Measurements from ENCODE around the gene EXD3. TPM values are rescaled to one million over a fixed set of nuclear protein-coding genes. Genes with fewer than 3 reads are reported as not detected.

The EXD3 gene
- total RNA-seq, 1 experiment from 2014 or later = 15.3 TPM

GRCh38 chr9:137416006-137416562 lies 6.9 kb downstream of the EXD3 start:
- no peak for TF ChIP-seq CTCF (conservative IDR thresholded peaks at IDR 0.05)
- no peak overlapping the region for H3K4me2 ChIP-seq (ENCODE audit: insufficient read depth, insufficient read length, low read length)
- no peak overlapping the region for H2BK20ac ChIP-seq (ENCODE audit: low read depth, low read length, poor library complexity, severe bottlenecking)
- no CpG with 5 or more reads among the region's 23 CpGs for WGBS (ENCODE audit: extremely low coverage, insufficient read length, low lambda C conversion rate)
- H2BK12ac ChIP-seq (ENCODE audit: insufficient read length, low read depth, low read length) = no peak overlapping the region
- H3K4me3 Mint-ChIP-seq = no peak overlapping the region
- H3K18ac ChIP-seq (ENCODE audit: insufficient read length, low read depth, low read length) = no peak overlapping the region
- H4K20me1 ChIP-seq (ENCODE audit: control insufficient read depth, insufficient read depth, insufficient read length) = no peaks in the 10 kb centered on the region
- no peak overlapping the region for H2AFZ ChIP-seq (ENCODE audit: low read length)
- no peaks in the 10 kb centered on the region for H3K9me3 Mint-ChIP-seq
- H3K4me1 Mint-ChIP-seq = no peaks in the 10 kb centered on the region
- no peak overlapping the region for H2AK5ac ChIP-seq (ENCODE audit: insufficient read length, low read length)
- no peaks in the 10 kb centered on the region for H3K36me3 Mint-ChIP-seq (ENCODE audit: insufficient read depth in 1 of 3, low read depth in 3 of 3)
- no peak overlapping the region for H2BK15ac ChIP-seq (ENCODE audit: low read depth, low read length)
- H4K8ac ChIP-seq (replicated peaks; ENCODE audit: insufficient read length, low read depth, low read length) = no peak overlapping the region
- H3T11ph ChIP-seq (ENCODE audit: low read length) = no peak overlapping the region
- no peaks in the 10 kb centered on the region for H3K27me3 Mint-ChIP-seq (ENCODE audit: low read depth)
- no peak overlapping the region for H4K5ac ChIP-seq (ENCODE audit: insufficient read length, low read depth, low read length)
- no peak overlapping the region for H3K23ac ChIP-seq (ENCODE audit: insufficient read length, low read depth, low read length)
- no peaks in the 10 kb centered on the region for H3K4me1 ChIP-seq (ENCODE audit: insufficient read depth, low read length)
- no peak overlapping the region for H3K4ac ChIP-seq (ENCODE audit: low read depth, low read length)
- H4K91ac ChIP-seq (ENCODE audit: insufficient read length, low read depth, low read length) = no peak overlapping the region
- H3K9me3 ChIP-seq (ENCODE audit: control insufficient read depth, low read depth, low read length) = no peaks in the 10 kb centered on the region
- no peak overlapping the region for H3K27ac Mint-ChIP-seq
- H3K27me3 ChIP-seq (ENCODE audit: insufficient read depth, low read length) = no peaks in the 10 kb centered on the region
- H3K56ac ChIP-seq (ENCODE audit: insufficient read length, low read depth, low read length) = no peak overlapping the region
- no peak overlapping the region for H3K14ac ChIP-seq (ENCODE audit: insufficient read depth, low read length)
- H2BK120ac ChIP-seq (ENCODE audit: low read depth, low read length, poor library complexity, severe bottlenecking) = no peak overlapping the region
- no peaks in the 10 kb centered on the region for H3K23me2 ChIP-seq (ENCODE audit: insufficient read length, low read depth, low read length, poor library complexity, severe bottlenecking)
- H3K27ac ChIP-seq (ENCODE audit: insufficient read length, low read depth, low read length) = no peak overlapping the region
- no peak for DNase-seq
- H2BK5ac ChIP-seq (ENCODE audit: insufficient read length, low read length) = no peak overlapping the region
- no peaks in the 10 kb centered on the region for H3K79me2 ChIP-seq (ENCODE audit: insufficient read depth, low read length)
- no peak overlapping the region for H3K9ac ChIP-seq (ENCODE audit: extremely low read depth, insufficient read length, low read length)
- H3K79me1 ChIP-seq (ENCODE audit: insufficient read depth, low read depth, low read length, poor library complexity, severe bottlenecking) = no peaks in the 10 kb centered on the region
